SK-N-SH treated with all-trans-retinoic acid at 6 μM for 48 hours (cell line): ENCODE data around the gene HEPACAM2.

ENCODE experiments used
- ATAC-seq: fragments of 200-7000 bp; cut with Tn5 transposase; 3 replicates; pipeline ENCODE4 v1.9.1; 2020; ENCODE audit warnings: mild to moderate bottlenecking, moderate library complexity
- ARNTL ChIP-seq: fragments of 450-650 bp; formaldehyde crosslinking; IDR thresholded peaks from 2 replicates; pipeline ENCODE4 v1.5.0; 2020; ENCODE audit warnings: low read depth, mild to moderate bottlenecking, moderate library complexity, borderline replicate concordance
- BACH2 ChIP-seq: fragments of 250-450 bp; sonication (Bioruptor Pico); IDR thresholded peaks from 2 replicates; pipeline ENCODE4 v1.9.0; 2021; ENCODE audit warnings: mild to moderate bottlenecking, borderline replicate concordance
- CSDC2 ChIP-seq: fragments of 250-450 bp; sonication (Bioruptor Pico); IDR thresholded peaks from 2 replicates; pipeline ENCODE4 v1.5.0; 2020; ENCODE audit warnings: mild to moderate bottlenecking, moderate library complexity
- CSRNP3 ChIP-seq: fragments of 250-450 bp; sonication (Bioruptor Pico); IDR thresholded peaks from 2 replicates; pipeline ENCODE4 v1.5.1; 2021; ENCODE audit warnings: mild to moderate bottlenecking, moderate library complexity
- ESRRG ChIP-seq: fragments of 250-450 bp; sonication (Bioruptor Pico); IDR thresholded peaks from 2 replicates; pipeline ENCODE4 v1.6.1; 2021; ENCODE audit warnings: mild to moderate bottlenecking
- GLIS3 ChIP-seq: fragments of 250-450 bp; sonication (Bioruptor Pico); IDR thresholded peaks from 2 replicates; pipeline ENCODE4 v1.5.0; 2020; ENCODE audit warnings: mild to moderate bottlenecking, moderate library complexity
- ISL1 ChIP-seq: fragments of 250-450 bp; sonication (Bioruptor Pico); IDR thresholded peaks from 2 replicates; pipeline ENCODE4 v2.1.2; 2022; ENCODE audit warnings: mild to moderate bottlenecking, moderate library complexity
- OSR1 ChIP-seq: fragments of 250-450 bp; sonication (Bioruptor Pico); IDR thresholded peaks from 2 replicates; pipeline ENCODE4 v1.8.0; 2022; ENCODE audit warnings: moderate library complexity, mild to moderate bottlenecking, inconsistent platforms
- PATZ1 ChIP-seq: fragments of 250-450 bp; sonication (Bioruptor Pico); IDR thresholded peaks from 2 replicates; pipeline ENCODE4 v1.8.0; 2020; ENCODE audit warnings: mild to moderate bottlenecking, moderate library complexity, borderline replicate concordance
- POU6F1 ChIP-seq: fragments of 250-450 bp; sonication (Bioruptor Pico); IDR thresholded peaks from 2 replicates; pipeline ENCODE4 v1.8.0; 2021; ENCODE audit warnings: low read depth, mild to moderate bottlenecking, moderate library complexity, borderline replicate concordance
- PPARA ChIP-seq: fragments of 250-450 bp; sonication (Bioruptor Pico); IDR thresholded peaks from 2 replicates; pipeline ENCODE4 v1.5.0; 2020; ENCODE audit warnings: mild to moderate bottlenecking, borderline replicate concordance
- RARB ChIP-seq: fragments of 250-450 bp; sonication (Bioruptor Pico); IDR thresholded peaks from 2 replicates; pipeline ENCODE4 v1.8.0; 2021; ENCODE audit warnings: mild to moderate bottlenecking, moderate library complexity
- SNAI2 ChIP-seq: fragments of 250-450 bp; sonication (Bioruptor Pico); IDR thresholded peaks from 2 replicates; pipeline ENCODE4 v1.5.0; 2020; ENCODE audit warnings: mild to moderate bottlenecking, moderate library complexity
- TOX ChIP-seq: fragments of 250-450 bp; sonication (Bioruptor Pico); IDR thresholded peaks from 2 replicates; pipeline ENCODE4 v1.8.0; 2021; ENCODE audit warnings: mild to moderate bottlenecking, moderate library complexity, borderline replicate concordance
- ZC3H10 ChIP-seq: fragments of 250-450 bp; sonication (Bioruptor Pico); IDR thresholded peaks from 2 replicates; pipeline ENCODE4 v1.5.1; 2021; ENCODE audit warnings: mild to moderate bottlenecking, moderate library complexity
- ZFP3 ChIP-seq: fragments of 250-450 bp; sonication (Bioruptor Pico); IDR thresholded peaks from 2 replicates; pipeline ENCODE4 v1.5.0; 2020; ENCODE audit warnings: mild to moderate bottlenecking, moderate library complexity
- ZFP30 ChIP-seq: fragments of 450-650 bp; formaldehyde crosslinking; IDR thresholded peaks from 2 replicates; pipeline ENCODE4 v1.5.0; 2022; ENCODE audit warnings: mild to moderate bottlenecking, moderate library complexity
- ZNF565 ChIP-seq: fragments of 450-650 bp; formaldehyde crosslinking; conservative IDR thresholded peaks from 2 replicates; pipeline ENCODE4 v1.5.0; 2020; ENCODE audit warnings: low read depth, mild to moderate bottlenecking, moderate library complexity
- ZNF70 ChIP-seq: fragments of 450-650 bp; formaldehyde crosslinking; IDR thresholded peaks from 2 replicates; pipeline ENCODE4 v1.5.0; 2020; ENCODE audit warnings: mild to moderate bottlenecking, moderate library complexity
- ZNF8 ChIP-seq: fragments of 450-650 bp; formaldehyde crosslinking; IDR thresholded peaks from 2 replicates; pipeline ENCODE4 v1.5.0; 2020; ENCODE audit warnings: mild to moderate bottlenecking, moderate library complexity
- TF ChIP-seq, protein P1 (sequence below): fragments of 250-450 bp; sonication (Bioruptor Pico); IDR thresholded peaks from 2 replicates; pipeline ENCODE4 v1.5.1; 2020; ENCODE audit warnings: low read depth, mild to moderate bottlenecking, moderate library complexity
- TF ChIP-seq, protein P2 (sequence below): fragments of 250-450 bp; sonication (Bioruptor Pico); IDR thresholded peaks from 2 replicates; pipeline ENCODE4 v1.5.0; 2020; ENCODE audit warnings: mild to moderate bottlenecking, moderate library complexity

The HEPACAM2 gene

DNA sequence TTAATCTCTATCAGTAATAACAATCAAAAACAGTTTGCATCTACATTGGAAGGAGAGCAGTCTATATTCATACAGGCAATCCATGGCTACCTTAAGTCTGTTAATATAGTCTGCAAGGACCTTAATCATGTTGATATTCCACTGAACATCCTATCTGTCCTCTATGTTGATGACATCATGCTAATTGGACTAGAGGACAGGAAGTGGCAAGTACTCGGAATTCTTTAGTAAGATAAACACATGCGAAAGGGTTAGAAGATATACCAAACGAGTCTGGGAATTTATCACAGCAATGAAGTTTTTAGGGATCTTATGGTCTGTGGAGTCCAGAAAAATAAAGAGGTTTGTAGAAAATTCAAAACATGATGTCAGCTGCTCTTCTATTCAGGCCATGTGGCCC, 66.8 kb downstream of the HEPACAM2 start:
- 0 out of 2 replicates have a peak, but pooled peaks have one; percentile 7 for TF ChIP-seq ISL1
- TF ChIP-seq CSDC2 (CRISPR knock-in tag): peak; percentile 24; the same call in 1 of the 2 replicates
- TF ChIP-seq ZFP30 (CRISPR knock-in tag): no peak
- no peak for TF ChIP-seq TOX
- ATAC-seq: no peak

DNA sequence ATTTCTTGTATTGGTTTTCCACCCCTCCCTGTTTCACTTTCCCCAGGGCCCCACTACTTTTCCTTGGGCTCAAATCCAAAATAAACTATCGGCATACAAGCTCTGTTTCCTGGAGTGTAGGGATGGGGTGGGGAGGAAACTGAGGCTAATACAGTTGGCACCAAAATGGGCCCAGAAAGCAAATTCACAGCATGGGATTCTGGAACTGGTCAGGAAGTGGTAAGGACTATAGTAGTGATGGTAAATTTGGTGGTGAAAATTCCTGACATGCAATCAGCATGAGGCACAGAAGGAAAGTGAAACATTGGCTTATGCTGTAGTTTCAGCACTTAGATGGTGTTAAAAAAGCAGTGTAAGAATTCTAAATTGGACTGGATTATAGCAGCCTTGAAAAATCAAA, 69.4 kb downstream of the HEPACAM2 start:
- TF ChIP-seq GLIS3 (CRISPR knock-in tag) (no peak), ZNF70 (CRISPR knock-in tag) (no peak), TOX (no peak), ARNTL (no peak), ZFP30 (CRISPR knock-in tag) (no peak), CSDC2 (CRISPR knock-in tag) (no peak), PPARA (CRISPR knock-in tag) (no peak), CSRNP3 (CRISPR knock-in tag) (no peak), ZNF565 (CRISPR knock-in tag) (no peak), PATZ1 (no peak), ZC3H10 (CRISPR knock-in tag) (no peak), ESRRG (CRISPR knock-in tag) (no peak), BACH2 (CRISPR knock-in tag) (no peak), OSR1 (CRISPR knock-in tag) (no peak), RARB (CRISPR knock-in tag) (no peak), ZFP3 (no peak), SNAI2 (no peak)
- TF ChIP-seq, protein P1, sequence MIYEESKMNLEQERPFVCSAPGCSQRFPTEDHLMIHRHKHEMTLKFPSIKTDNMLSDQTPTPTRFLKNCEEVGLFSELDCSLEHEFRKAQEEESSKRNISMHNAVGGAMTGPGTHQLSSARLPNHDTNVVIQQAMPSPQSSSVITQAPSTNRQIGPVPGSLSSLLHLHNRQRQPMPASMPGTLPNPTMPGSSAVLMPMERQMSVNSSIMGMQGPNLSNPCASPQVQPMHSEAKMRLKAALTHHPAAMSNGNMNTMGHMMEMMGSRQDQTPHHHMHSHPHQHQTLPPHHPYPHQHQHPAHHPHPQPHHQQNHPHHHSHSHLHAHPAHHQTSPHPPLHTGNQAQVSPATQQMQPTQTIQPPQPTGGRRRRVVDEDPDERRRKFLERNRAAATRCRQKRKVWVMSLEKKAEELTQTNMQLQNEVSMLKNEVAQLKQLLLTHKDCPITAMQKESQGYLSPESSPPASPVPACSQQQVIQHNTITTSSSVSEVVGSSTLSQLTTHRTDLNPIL (CRISPR knock-in tag): no peak
- TF ChIP-seq, protein P2, sequence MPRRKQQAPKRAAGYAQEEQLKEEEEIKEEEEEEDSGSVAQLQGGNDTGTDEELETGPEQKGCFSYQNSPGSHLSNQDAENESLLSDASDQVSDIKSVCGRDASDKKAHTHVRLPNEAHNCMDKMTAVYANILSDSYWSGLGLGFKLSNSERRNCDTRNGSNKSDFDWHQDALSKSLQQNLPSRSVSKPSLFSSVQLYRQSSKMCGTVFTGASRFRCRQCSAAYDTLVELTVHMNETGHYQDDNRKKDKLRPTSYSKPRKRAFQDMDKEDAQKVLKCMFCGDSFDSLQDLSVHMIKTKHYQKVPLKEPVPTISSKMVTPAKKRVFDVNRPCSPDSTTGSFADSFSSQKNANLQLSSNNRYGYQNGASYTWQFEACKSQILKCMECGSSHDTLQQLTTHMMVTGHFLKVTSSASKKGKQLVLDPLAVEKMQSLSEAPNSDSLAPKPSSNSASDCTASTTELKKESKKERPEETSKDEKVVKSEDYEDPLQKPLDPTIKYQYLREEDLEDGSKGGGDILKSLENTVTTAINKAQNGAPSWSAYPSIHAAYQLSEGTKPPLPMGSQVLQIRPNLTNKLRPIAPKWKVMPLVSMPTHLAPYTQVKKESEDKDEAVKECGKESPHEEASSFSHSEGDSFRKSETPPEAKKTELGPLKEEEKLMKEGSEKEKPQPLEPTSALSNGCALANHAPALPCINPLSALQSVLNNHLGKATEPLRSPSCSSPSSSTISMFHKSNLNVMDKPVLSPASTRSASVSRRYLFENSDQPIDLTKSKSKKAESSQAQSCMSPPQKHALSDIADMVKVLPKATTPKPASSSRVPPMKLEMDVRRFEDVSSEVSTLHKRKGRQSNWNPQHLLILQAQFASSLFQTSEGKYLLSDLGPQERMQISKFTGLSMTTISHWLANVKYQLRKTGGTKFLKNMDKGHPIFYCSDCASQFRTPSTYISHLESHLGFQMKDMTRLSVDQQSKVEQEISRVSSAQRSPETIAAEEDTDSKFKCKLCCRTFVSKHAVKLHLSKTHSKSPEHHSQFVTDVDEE: no peak
- no peak for ATAC-seq

DNA sequence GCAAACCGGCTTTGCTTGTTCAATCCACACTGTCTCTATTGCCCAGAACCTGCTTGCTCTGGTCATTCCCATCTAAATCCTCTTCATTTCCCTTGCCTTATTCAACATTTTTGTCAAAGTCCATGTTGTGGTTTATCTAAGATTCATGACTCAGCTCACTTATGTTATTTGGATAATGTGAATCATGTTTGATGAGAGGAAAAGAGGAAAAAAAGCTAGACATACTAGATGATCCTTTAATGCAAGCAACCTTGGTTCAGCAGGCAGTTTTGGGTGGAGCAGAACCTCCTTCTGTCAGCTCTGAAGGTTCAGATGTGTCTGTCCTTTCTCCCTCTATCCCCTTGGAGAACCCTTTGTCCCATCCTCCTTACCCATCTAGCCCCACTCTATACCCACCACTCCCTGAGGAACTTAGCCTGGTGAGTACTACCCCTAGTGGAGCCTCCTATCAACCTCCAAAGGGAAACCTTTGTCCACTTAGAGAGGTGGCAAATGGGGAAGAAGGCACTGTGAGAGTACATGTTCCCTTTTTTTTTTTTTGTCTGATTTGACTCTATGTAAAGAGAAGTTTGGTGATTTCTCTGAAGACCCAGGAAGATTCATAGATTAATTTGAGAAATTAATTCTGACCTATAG, 76.0 kb downstream of the HEPACAM2 start:
- TF ChIP-seq OSR1 (CRISPR knock-in tag) (no peak), BACH2 (CRISPR knock-in tag) (no peak), PATZ1 (no peak), ZFP3 (peak; percentile 58; the same call in 1 of the 2 replicates), ZNF8 (CRISPR knock-in tag) (no peak), CSRNP3 (CRISPR knock-in tag) (no peak), ZC3H10 (CRISPR knock-in tag) (peak; percentile 32; the same call in 1 of the 2 replicates), ZFP30 (CRISPR knock-in tag) (no peak), GLIS3 (CRISPR knock-in tag) (no peak), RARB (CRISPR knock-in tag) (no peak), POU6F1 (CRISPR knock-in tag) (no peak)
- TF ChIP-seq, protein P1 (CRISPR knock-in tag): no peak
- TF ChIP-seq, all 23 proteins: peak for 2
- ATAC-seq: peak; percentile 20
